NCI-H345 (cell line): ENCODE data around the gene NPAS1.
"Not testable (repeated sequence)": the region's sequence is repeated elsewhere in the genome, so short reads cannot be mapped to it uniquely, and the experiment has no call there.

ENCODE experiments used
- DNase-seq: peaks from one replicate; lab custom pipeline; 2025; lab: John Stamatoyannopoulos, UW

The NPAS1 gene

GRCh38 chr19:47047272-47047762 is 27.7 kb downstream of the NPAS1 start:
- DNase-seq: no peak

GRCh38 chr19:47047763-47048405 is 28.2 kb downstream of the NPAS1 start:
- peak; percentile 77 for DNase-seq

- DNase-seq: no peak
Observed at GRCh38 chr19:47049307-47049700, 29.7 kb downstream of the NPAS1 start.

GRCh38 chr19:47050562-47050961 is 30.9 kb downstream of the NPAS1 start:
- not testable (repeated sequence) for DNase-seq

GRCh38 chr19:47056411-47056810 is 36.8 kb downstream of the NPAS1 start:
- DNase-seq: no peak

DNA sequence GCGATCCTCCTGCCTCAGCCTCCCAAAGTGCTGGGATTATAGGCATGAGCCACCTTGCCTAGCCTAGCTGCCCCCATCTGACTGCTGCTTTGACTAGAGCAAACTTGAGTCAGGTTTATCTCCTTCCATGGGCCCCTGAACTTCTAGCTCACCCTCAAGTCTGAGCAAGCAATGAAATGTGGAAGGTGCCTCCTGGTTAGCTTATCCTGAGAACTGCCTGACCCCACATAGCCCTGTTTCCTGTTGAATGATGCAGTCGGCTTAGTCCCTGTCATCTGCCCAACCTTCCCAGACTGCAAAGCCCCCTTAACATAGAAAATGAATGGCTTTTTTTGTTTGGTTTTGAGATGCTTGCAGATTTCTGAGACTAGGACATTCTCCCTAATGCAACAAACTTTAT is 37.7 kb downstream of the NPAS1 start:
- no peak for DNase-seq

- no peak for DNase-seq
Observed at GRCh38 chr19:47058621-47059022, 39.0 kb downstream of the NPAS1 start.

GRCh38 chr19:47063874-47064273 is 44.2 kb downstream of the NPAS1 start:
- no peak for DNase-seq

DNA sequence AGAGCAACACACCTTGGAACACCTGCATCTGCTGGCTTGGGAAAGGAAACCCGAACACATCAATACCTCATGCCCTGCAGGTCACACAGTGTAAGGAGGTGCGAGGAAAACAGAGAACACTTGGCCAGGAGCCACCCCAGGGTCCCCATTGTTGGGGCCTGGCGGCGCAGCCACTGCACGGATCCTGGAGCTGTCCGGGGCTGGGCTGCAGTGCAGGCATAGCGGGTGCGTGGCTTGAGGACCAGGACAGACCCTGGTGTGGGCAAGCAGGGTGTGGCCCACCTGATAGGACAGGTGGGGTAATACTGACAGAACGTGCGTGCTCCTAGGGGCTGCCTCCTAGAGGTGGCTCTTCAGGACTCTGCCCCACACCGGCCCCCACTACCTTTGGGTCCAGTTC is 45.6 kb downstream of the NPAS1 start:
- no peak for DNase-seq

- no peak for DNase-seq
Observed at GRCh38 chr19:47066376-47067214, 47.0 kb downstream of the NPAS1 start.

DNA sequence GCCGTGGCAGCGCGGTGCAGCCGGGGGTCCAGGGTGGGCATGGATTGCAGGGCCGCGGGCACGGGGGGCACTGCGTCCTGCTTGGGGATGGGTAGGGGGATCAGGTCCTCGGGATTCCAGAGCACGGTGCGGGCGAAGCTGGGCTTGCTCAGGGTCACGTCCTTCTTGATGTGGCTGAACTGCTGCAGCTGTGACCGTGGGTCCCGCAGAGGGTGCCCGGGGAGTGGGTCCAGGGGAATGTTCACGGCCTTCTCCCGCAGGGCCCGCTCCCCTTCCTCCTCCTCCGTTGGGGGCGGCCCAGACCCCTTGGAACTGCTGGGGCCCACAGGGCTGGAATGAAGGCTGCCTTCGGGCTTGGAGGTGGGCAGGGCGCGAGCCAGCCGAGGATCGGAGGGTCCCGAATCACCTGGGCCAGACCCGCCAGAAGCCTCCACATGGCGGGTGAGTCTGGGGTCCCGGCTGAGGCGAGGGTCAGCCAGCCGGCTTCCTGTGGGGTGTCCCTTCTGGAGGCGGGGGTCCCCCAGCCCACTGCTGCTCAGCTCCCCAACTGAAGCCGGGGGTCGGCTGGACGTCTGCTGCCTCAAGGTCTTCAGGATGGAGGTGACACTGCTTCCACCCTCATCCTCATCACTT is 47.7 kb downstream of the NPAS1 start:
- no peak for DNase-seq

GRCh38 chr19:47068246-47068645 is 48.6 kb downstream of the NPAS1 start:
- DNase-seq: no peak

- no peak for DNase-seq
Observed at GRCh38 chr19:47068876-47069406, 49.3 kb downstream of the NPAS1 start.

GRCh38 chr19:47069795-47070194 is 50.2 kb downstream of the NPAS1 start:
- no peak for DNase-seq

GRCh38 chr19:47070756-47071155 is 51.1 kb downstream of the NPAS1 start:
- no peak for DNase-seq

- no peak for DNase-seq
Observed at GRCh38 chr19:47071731-47072130, 52.1 kb downstream of the NPAS1 start.

GRCh38 chr19:47072323-47072722 is 52.7 kb downstream of the NPAS1 start:
- DNase-seq: no peak

- no peak for DNase-seq
Observed at GRCh38 chr19:47073574-47073973, 53.9 kb downstream of the NPAS1 start.

- DNase-seq: no peak
Observed at GRCh38 chr19:47074621-47075020, 55.0 kb downstream of the NPAS1 start.

DNA sequence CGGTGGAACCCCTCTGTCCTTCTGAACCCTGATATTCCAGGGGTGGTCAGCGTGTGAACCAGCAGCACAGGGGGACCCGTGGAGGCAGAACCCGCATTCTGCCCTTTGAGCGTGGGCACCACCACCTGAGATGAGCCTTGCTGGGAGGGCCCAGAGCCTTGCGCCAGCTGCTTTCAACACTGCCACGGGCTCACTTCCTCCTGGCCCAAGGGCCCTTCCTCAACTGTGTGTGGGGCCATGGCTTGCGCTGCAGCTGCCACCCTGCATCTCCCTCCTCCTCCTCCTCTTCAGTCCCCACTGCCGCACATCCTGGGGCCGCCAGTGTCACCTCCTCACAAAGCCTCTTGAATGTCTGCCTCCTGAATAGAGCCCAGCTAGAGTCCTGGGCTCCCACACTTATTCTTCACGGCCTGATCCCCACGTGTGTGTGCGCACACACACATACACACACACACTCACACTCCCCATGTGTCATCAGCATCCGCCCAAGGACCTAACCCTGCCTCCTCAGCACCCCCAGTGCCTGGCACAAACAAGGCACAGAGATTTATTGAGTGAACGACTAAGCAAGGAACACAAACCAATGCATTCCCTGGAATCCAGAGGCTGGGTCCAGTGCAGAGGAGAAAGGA is 55.7 kb downstream of the NPAS1 start:
- no peak for DNase-seq

DNA sequence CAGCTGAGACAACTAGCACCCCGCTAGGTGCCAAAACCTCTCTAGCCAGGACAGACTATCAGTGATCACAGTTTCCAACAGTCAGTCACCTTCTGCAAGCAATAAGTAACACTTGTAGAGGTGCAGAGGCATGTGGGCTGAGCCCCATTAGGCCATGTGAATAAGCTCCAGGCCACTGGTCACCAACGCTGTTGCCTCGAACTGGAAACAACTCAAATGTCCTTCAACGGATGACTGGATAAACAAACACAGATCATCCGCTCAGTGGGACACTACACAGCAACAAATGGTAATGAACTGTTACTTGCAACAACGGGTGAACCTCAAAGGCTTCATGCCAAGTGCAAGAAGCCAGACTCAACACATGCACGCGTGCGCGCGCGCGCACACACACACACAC is 56.3 kb downstream of the NPAS1 start:
- no peak for DNase-seq

- DNase-seq: not testable (repeated sequence)
Observed at GRCh38 chr19:47078351-47078750, 58.7 kb downstream of the NPAS1 start.
